Kidney capillary endothelial cell (primary cell): ENCODE measurements around the gene DIS3L2.
"Not testable (repeated sequence)": the region's sequence is repeated elsewhere in the genome, so short reads cannot be mapped to it uniquely, and the experiment has no call there.

ENCODE experiments used
- DNase-seq: peaks from one replicate; pipeline ENCODE4 v3.0.0-alpha.2; 2018; ENCODE audit warnings: low spot score

The DIS3L2 gene

GRCh38 chr2:231928901-231929725 lies 32.4 kb upstream of the DIS3L2 start:
- no peak for DNase-seq

GRCh38 chr2:231929961-231930592 lies 31.4 kb upstream of the DIS3L2 start:
- no peak for DNase-seq

GRCh38 chr2:231930593-231931281 lies 30.8 kb upstream of the DIS3L2 start:
- no peak for DNase-seq

GRCh38 chr2:231931481-231931915 lies 30.0 kb upstream of the DIS3L2 start:
- no peak for DNase-seq

- DNase-seq: no peak
Measured at GRCh38 chr2:231932711-231932970, 28.9 kb upstream of the DIS3L2 start.

- no peak for DNase-seq
Measured at GRCh38 chr2:231932985-231933915, 28.3 kb upstream of the DIS3L2 start.

- no peak for DNase-seq
Measured at GRCh38 chr2:231933916-231934401, 27.6 kb upstream of the DIS3L2 start.

- DNase-seq: no peak
Measured at GRCh38 chr2:231934441-231935206, 26.9 kb upstream of the DIS3L2 start.

- DNase-seq: no peak
Measured at GRCh38 chr2:231935207-231935524, 26.3 kb upstream of the DIS3L2 start.

- DNase-seq: no peak
Measured at GRCh38 chr2:231935815-231936214, 25.7 kb upstream of the DIS3L2 start.

- DNase-seq: no peak
Measured at GRCh38 chr2:231936491-231936890, 25.0 kb upstream of the DIS3L2 start.

- no peak for DNase-seq
Measured at GRCh38 chr2:231937057-231937456, 24.5 kb upstream of the DIS3L2 start.

GRCh38 chr2:231939022-231939421 lies 22.5 kb upstream of the DIS3L2 start:
- DNase-seq: no peak

- no peak for DNase-seq
Measured at GRCh38 chr2:231940795-231941194, 20.7 kb upstream of the DIS3L2 start.

- no peak for DNase-seq
Measured at GRCh38 chr2:231941673-231942072, 19.8 kb upstream of the DIS3L2 start.

GRCh38 chr2:231942180-231942579 lies 19.3 kb upstream of the DIS3L2 start:
- no peak for DNase-seq

GRCh38 chr2:231946241-231946814 lies 15.2 kb upstream of the DIS3L2 start:
- DNase-seq: no peak

- DNase-seq: not testable (repeated sequence)
Measured at GRCh38 chr2:231947112-231947511, 14.4 kb upstream of the DIS3L2 start.

- DNase-seq: no peak
Measured at GRCh38 chr2:231947694-231948093, 13.8 kb upstream of the DIS3L2 start.

- DNase-seq: no peak
Measured at GRCh38 chr2:231951452-231952035, 10.0 kb upstream of the DIS3L2 start.
